Ishikawa (cell line): Measurements from ENCODE around the gene KCNK7.

Experiments
- CEBPB ChIP-seq: IDR thresholded peaks from 2 replicates; pipeline ENCODE4 v1.6.1; 2012
- EGR1 ChIP-seq: IDR thresholded peaks from 2 replicates; pipeline ENCODE4 v1.6.1; 2012
- EP300 ChIP-seq: IDR thresholded peaks from 2 replicates; pipeline ENCODE4 v1.6.1; 2012; ENCODE audit warnings: borderline replicate concordance
- FOXM1 ChIP-seq: IDR thresholded peaks from 2 replicates; pipeline ENCODE4 v1.6.1; 2012; ENCODE audit warnings: low read depth, borderline replicate concordance
- MAX ChIP-seq: IDR thresholded peaks from 2 replicates; pipeline ENCODE4 v1.6.1; 2012
- NFIC ChIP-seq: IDR thresholded peaks from 2 replicates; pipeline ENCODE4 v1.6.1; 2012
- REST ChIP-seq: IDR thresholded peaks from 2 replicates; pipeline ENCODE4 v1.6.1; 2012; ENCODE audit warnings: low read depth, mild to moderate bottlenecking
- TAF1 ChIP-seq: IDR thresholded peaks from 2 replicates; pipeline ENCODE4 v1.6.1; 2012; ENCODE audit warnings: low read depth, mild to moderate bottlenecking
- TEAD4 ChIP-seq: IDR thresholded peaks from 2 replicates; pipeline ENCODE4 v1.6.1; 2012
- YY1 ChIP-seq: IDR thresholded peaks from 2 replicates; pipeline ENCODE4 v1.6.1; 2012; ENCODE audit warnings: low read depth

GRCh38 chr11:65583589-65583988, 12.0 kb downstream of the KCNK7 start:
- no peak for TF ChIP-seq REST
- no peak for TF ChIP-seq TAF1
- TF ChIP-seq TEAD4, result no peak
- no peak for TF ChIP-seq EP300
- no peak for TF ChIP-seq NFIC
- no peak for TF ChIP-seq MAX
- no peak for TF ChIP-seq CEBPB
- no peak for TF ChIP-seq FOXM1
- TF ChIP-seq YY1, result no peak
- TF ChIP-seq EGR1, result no peak
